ENCODE results near the gene DLGAP1.

DLGAP1 gene

GRCh38 chr18:4181882-4182568 lies 273.1 kb downstream of the DLGAP1 start:
- no peak for DNase-seq (ENCODE audit: low read depth, low spot score)

GRCh38 chr18:4181086-4181485 lies 274.0 kb downstream of the DLGAP1 start:
- no peak for DNase-seq (ENCODE audit: low read depth, low spot score)

- no peak for DNase-seq (ENCODE audit: low read depth, low spot score)
These were observed 282.7 kb downstream of the DLGAP1 start for GRCh38 chr18:4172196-4173100.

- DNase-seq (ENCODE audit: low read depth, low spot score), result no peak
These were observed 297.8 kb downstream of the DLGAP1 start for GRCh38 chr18:4157352-4157751.

GRCh38 chr18:4146797-4147196 lies 308.3 kb downstream of the DLGAP1 start:
- DNase-seq (ENCODE audit: low read depth, low spot score), result no peak

- DNase-seq (ENCODE audit: low read depth, low spot score), result no peak
These were observed 310.9 kb downstream of the DLGAP1 start for GRCh38 chr18:4144201-4144600.

GRCh38 chr18:4143585-4143984 lies 311.5 kb downstream of the DLGAP1 start:
- DNase-seq (ENCODE audit: low read depth, low spot score), result no peak

- no peak for DNase-seq (ENCODE audit: low read depth, low spot score)
These were observed 312.2 kb downstream of the DLGAP1 start for GRCh38 chr18:4142876-4143275.

- DNase-seq (ENCODE audit: low read depth, low spot score), result no peak
These were observed 320.4 kb downstream of the DLGAP1 start for GRCh38 chr18:4134700-4135099.

GRCh38 chr18:4130734-4131719 lies 324.1 kb downstream of the DLGAP1 start:
- DNase-seq (ENCODE audit: low read depth, low spot score), result no peak

GRCh38 chr18:4126939-4127338 lies 328.2 kb downstream of the DLGAP1 start:
- no peak for DNase-seq (ENCODE audit: low read depth, low spot score)

- DNase-seq (ENCODE audit: low read depth, low spot score), result no peak
These were observed 329.4 kb downstream of the DLGAP1 start for GRCh38 chr18:4125627-4126230.

- no peak for DNase-seq (ENCODE audit: low read depth, low spot score)
These were observed 329.9 kb downstream of the DLGAP1 start for GRCh38 chr18:4125224-4125623.

- DNase-seq (ENCODE audit: low read depth, low spot score), result no peak
These were observed 335.3 kb downstream of the DLGAP1 start for GRCh38 chr18:4119813-4120212.

GRCh38 chr18:4119127-4119648 lies 335.9 kb downstream of the DLGAP1 start:
- DNase-seq (ENCODE audit: low read depth, low spot score), result no peak

- no peak for DNase-seq (ENCODE audit: low read depth, low spot score)
These were observed 347.1 kb downstream of the DLGAP1 start for GRCh38 chr18:4108016-4108415.

- DNase-seq (ENCODE audit: low read depth, low spot score), result no peak
These were observed 348.0 kb downstream of the DLGAP1 start for GRCh38 chr18:4107049-4107467.

GRCh38 chr18:4106407-4107033 lies 348.6 kb downstream of the DLGAP1 start:
- peak; percentile 31 for DNase-seq (ENCODE audit: low read depth, low spot score)

- no peak for DNase-seq (ENCODE audit: low read depth, low spot score)
These were observed 352.2 kb downstream of the DLGAP1 start for GRCh38 chr18:4102901-4103300.

- no peak for DNase-seq (ENCODE audit: low read depth, low spot score)
These were observed 354.1 kb downstream of the DLGAP1 start for GRCh38 chr18:4101009-4101408.

GRCh38 chr18:4096486-4096885 lies 358.6 kb downstream of the DLGAP1 start:
- DNase-seq (ENCODE audit: low read depth, low spot score), result no peak

Measured in activated CD4-positive, CD25-positive, alpha-beta regulatory T cell treated with anti-CD3 and anti-CD28 coated beads, Interleukin-2, amount 50 U/mL, for 16 hours (primary cell).